Midbrain (tissue), 1 donor: ENCODE measurements around the gene CPNE1.
A peak's percentile ranks its signal among the peaks of the same experiment; 100 is the strongest.

ENCODE experiments used
- DNase-seq: peaks from one replicate; lab custom pipeline; 2025; lab: John Stamatoyannopoulos, UW

CPNE1 gene

DNA sequence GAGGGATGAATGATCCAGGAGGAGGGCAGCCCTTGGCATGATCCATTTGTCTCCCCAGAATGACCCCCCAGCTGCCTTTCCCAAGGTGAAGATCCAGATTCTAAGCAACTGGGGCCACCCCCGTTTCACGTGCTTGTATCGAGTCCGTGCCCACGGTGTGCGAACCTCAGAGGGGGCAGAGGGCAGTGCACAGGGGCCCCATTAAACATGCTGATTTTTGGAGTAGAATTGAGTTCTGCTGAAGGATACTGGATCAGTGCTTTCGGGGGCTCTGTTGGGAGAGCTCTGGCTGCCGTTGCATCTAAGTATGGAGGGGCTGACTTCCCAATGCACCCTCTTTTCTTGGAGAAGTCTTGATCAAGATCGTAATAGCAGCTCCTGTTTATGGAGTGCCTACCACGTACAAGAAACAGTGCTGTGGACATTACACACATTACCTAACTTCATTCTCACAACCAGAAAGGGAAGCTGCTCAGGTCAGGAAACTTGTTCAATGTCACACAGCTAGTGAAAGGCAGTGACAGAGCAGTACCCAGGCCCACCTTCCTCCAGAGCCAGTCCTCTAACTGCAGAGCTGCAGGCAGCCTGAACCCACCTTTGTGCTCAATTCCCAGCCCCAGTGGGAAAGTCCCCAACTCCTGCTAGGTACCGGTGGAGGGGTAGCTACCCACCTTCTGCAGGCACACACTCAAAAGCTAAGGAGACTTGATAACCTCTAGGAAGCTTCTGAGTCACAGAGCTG lies 43.7 kb downstream of the CPNE1 start:
- DNase-seq = no peak

- DNase-seq = peak; percentile 32
These were observed 45.3 kb downstream of the CPNE1 start for GRCh38 chr20:35619196-35620095.

DNA sequence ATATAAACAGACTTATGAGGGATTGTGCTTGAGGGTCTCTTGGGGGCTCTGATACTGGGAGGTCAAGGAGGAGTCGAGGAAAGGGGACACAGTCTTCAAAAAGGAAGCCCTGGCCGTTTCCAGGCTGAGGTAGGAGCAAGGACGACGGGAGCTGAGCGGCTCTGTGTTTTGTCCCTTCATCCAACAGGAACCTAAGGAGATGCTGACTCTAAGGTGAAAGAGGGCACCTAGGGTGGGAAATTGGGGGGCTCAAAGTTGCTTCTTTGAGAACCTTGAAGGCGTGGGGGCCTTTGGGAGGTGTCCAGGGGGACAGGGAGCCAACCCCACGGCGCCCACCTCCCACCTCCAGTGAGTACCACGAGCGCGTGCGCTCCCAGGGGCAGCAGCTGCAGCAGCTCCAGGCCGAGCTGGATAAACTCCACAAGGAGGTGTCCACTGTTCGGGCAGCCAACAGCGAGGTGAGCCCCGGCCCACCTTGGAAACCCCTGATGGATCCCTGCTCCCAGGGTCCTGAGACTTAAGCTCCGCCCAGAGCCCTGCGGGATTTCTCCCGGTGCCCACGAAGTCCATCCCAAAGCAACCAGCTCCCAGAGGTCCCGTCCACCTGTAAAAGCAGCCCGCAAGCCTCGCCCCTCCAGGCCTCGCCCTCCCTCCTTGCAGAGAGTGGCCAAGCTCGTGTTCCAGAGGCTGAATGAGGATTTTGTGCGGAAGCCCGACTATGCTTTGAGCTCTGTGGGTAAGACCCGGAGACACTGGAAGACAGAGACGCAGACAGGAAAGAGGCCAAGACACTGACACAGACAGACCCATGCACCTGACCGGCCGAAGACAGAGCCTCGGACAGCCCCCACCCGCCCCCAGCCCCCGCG lies 46.2 kb downstream of the CPNE1 start:
- no peak for DNase-seq

- DNase-seq = no peak
These were observed 47.1 kb downstream of the CPNE1 start for GRCh38 chr20:35617397-35618262.

DNA sequence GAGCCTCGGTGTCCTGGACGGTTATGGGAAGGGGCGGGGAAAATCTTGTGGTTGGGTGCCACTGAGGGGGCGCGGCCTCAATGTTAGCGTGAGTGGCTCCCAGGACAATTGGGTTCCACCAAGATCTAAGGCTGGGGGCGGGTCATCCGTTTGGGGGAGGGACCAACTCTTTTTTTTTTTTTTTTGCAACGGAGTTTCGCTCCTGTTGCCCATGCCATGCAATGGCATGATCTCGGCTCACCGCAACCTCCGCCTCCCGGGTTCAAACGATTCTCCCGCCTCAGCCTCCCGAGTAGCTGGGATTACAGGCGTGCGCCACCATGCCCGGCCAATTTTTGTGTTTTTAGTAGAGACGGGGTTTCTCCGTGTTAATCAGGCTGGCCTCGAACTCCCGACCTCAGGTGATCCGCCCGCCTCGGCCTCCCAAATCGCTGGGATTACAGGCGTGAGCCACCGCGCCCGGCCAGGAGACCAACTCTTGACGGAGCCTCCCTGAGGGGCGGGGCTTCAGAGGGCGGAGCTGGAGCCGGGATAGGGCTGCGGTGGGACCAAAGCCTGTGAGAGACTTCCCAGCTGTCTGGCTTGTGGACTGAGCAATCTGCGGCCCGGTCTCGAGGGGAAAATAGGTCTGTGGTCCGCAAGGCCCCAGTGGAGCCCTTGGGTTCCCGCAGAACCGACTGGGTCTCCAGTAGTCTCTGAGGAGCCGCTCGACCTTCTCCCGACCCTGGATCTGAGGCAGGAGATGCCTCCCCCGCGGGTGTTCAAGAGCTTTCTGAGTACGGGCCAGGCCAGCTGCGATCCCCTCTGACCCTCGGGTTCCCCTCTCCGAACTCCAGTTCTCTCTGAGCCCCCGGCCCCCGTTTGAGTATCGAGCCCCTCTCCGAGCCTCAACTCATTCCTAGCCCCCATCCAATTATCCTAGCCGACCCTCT lies 48.0 kb downstream of the CPNE1 start:
- DNase-seq = peak; percentile 11

GRCh38 chr20:35615667-35616464 lies 48.8 kb downstream of the CPNE1 start, which contains the start of gene SPAG4:
TSS of gene SPAG4 (plus strand) at chr20:35615829. CDS start at chr20:35616004, 175 bp downstream.
- peak; percentile 98 for DNase-seq

DNA sequence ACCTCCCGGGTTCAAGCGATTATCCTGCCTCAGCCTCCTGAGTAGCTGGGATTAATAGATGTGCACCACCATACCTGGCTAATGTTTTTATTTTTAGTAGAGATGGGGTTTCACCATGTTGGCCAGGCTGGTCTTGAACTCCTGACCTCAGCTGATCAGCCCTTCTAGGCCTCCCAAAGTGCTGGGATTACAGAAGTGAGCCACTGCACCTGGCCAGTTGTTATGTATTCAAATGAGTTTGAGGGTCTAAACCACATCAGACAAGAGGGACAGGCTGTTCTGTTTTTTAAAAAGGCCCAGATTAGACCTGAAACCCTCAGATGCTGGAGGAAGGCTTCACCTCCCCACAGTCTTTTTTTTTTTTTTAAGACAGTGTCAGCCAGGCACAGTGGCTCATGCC lies 53.2 kb downstream of the CPNE1 start:
- no peak for DNase-seq

DNA sequence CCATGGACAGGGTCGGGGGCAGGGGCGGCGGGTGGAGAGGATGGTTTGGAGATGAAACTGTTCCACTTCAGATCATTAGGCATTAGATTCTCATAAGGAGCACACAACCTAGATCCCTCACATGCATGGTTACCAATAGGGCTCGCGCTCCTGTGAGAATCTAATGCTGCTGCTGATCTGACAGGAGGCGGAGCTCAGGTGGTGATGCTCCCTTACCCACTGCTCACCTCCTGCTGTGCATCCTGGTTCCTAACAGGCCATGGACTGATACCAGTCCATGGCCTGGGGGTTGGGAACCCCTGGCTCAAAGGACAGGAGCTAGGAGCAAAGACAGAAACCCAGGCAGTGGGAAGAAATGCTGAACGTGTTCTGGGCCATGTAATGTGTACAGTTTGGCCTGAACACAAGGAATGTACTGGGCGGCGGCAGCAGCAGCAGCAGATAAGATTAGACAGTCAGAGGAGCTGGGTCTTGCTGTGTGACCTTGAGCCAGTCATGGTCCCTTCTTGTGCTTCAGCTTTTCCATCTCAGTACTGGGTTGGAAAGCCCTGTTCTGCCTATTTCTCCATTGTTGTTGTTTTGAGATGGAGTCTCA lies 53.8 kb downstream of the CPNE1 start:
- no peak for DNase-seq

DNA sequence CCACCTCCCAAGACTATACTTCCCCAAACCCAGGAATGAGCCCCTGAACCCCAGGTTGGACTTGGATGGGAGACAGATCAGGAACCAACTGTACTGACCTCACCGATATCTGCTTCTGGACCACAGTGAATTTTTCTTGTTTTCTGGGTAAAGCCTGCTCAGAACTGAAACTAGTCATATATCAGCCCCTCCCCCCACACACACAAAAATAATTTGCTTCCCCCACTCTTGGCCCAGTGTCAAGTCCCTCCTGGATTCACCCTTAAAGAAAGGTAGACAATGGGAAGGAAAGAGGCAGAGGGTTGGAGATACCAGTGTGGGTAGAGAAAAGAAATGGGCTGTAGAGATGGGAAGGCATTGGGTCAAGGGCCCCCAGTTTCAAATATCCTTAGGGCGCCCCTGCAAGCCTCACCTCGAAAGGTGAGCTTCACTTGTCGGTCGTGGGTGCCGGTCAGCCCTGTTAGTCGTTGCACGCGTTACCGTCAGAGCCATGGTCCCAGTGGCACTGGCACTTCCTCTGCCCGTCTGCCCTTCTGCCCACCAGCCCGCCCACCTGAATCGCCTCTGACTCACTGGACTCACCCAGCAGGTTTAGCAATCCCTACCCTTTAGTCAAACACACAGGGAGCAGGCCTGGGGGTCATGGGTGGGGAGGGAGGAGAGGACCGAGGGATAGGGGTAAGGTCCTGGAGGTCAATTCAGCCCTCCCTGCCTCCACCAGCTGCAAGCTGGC lies 57.5 kb downstream of the CPNE1 start:
- DNase-seq = no peak

DNA sequence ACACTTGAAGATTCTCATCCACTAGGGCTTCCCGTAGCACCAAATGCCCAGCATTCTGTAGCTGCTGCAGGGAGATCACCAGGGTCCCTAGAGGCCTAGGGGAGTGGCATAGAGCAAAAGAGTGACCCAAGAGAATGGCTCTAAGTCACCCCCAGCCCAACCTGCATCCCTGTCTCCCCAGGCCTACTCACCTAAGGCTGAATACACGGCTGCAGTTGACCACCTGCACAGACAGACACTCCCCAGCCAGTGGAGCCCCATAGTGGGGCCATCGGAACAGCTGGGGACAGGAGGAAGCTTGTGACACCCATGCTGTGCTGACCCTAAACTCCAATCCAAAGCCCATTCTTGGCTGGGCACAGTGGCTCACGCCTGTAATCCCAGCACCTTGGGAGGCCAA lies 58.6 kb downstream of the CPNE1 start:
- no peak for DNase-seq

GRCh38 chr20:35604449-35604747 lies 60.3 kb downstream of the CPNE1 start:
- DNase-seq = no peak

GRCh38 chr20:35603695-35604448 lies 60.8 kb downstream of the CPNE1 start:
- DNase-seq = no peak

DNA sequence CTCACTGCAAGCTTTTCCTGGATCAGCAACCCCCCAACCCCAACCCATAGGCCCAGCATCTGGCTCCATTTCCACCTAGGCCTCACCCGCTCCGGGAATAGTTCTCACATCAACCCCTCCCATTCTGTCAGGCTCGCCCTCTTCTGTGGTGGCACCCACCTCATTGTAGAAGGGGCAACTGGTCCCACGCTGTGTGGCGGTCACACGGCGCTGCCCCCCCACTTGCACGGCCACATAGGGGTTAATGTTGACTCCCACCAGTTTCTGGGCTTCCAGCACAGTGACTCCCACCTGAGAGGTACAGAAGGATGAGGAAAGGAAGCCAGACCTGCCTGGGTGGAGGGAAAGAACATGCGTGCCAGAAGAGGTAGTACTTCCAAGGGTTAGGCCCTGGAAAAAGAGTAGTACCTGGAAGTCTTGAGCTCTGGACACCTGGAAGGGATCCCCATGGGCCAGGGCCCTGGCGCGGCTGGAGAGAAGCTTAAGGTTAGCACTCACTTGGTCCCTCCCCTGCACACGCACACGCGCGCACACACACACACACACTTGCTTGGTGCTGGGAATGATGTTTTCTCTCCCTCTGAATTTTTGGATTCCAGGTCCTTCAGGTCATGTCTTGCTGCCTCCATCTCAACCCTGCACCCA lies 61.7 kb downstream of the CPNE1 start:
- DNase-seq = no peak

DNA sequence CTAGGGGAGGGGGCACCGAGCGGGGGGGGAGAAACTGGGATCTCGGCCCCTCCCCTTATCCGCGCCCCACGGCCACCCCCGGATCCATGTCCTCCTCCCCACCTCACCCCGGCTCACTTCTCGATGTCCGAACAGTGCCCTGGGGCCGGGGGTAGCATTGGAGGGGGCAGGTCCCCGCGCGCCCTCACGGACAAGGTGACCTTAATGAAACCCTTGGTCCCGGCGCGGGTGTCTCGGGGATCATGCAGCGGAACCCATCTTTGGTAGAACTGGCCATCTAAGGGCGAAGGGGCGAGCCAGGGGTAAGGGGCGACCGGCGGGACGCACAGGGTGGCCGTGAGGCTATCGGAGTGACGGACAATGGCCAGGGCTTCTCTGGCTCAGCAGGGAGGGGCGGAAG lies 62.7 kb downstream of the CPNE1 start:
- no peak for DNase-seq

GRCh38 chr20:35600993-35601973 lies 63.4 kb downstream of the CPNE1 start:
- DNase-seq = peak; percentile 37
